D721Med (cell line): ENCODE results near the gene ACTR6.

Experiments used
- DNase-seq: peaks from one replicate; pipeline ENCODE4 v3.0.0; 2011; ENCODE audit warnings: low spot score; ENCODE audit not compliant: insufficient read length
- FAIRE-seq: peaks from 2 replicates; lab custom pipeline; 2011; peaks lifted over from hg19 to GRCh38; lab: Jason Lieb, UNC
- TF ChIP-seq, protein P1 (sequence below): IDR thresholded peaks from 2 replicates; pipeline ENCODE4 v1.5.1; 2012; ENCODE audit warnings: mild to moderate bottlenecking, control low read depth; ENCODE audit not compliant: insufficient read depth; ENCODE audit errors: missing control alignments

The ACTR6 gene

DNA sequence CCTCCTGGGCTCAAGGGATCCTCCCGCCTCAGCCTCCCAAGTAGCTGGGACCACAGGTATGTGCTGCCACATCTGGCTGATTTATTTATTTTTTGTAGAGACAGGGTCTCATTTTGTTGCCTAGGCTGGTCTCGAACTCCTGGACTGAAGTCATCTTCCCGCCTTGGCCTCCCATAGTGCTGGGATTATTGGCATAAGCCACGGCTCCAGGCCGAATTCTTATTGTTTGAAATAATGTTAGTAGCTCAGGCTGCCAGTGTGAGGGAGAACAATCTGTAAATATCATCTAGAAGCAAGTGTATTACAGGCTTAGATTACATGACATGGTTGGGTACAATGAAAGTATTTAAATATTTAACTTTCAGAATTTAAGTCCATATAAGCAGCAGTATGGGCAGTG, 8.2 kb downstream of the ACTR6 start:
- TF ChIP-seq, protein P1, sequence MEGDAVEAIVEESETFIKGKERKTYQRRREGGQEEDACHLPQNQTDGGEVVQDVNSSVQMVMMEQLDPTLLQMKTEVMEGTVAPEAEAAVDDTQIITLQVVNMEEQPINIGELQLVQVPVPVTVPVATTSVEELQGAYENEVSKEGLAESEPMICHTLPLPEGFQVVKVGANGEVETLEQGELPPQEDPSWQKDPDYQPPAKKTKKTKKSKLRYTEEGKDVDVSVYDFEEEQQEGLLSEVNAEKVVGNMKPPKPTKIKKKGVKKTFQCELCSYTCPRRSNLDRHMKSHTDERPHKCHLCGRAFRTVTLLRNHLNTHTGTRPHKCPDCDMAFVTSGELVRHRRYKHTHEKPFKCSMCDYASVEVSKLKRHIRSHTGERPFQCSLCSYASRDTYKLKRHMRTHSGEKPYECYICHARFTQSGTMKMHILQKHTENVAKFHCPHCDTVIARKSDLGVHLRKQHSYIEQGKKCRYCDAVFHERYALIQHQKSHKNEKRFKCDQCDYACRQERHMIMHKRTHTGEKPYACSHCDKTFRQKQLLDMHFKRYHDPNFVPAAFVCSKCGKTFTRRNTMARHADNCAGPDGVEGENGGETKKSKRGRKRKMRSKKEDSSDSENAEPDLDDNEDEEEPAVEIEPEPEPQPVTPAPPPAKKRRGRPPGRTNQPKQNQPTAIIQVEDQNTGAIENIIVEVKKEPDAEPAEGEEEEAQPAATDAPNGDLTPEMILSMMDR: no peak
- no peak for FAIRE-seq
- DNase-seq: no peak

DNA sequence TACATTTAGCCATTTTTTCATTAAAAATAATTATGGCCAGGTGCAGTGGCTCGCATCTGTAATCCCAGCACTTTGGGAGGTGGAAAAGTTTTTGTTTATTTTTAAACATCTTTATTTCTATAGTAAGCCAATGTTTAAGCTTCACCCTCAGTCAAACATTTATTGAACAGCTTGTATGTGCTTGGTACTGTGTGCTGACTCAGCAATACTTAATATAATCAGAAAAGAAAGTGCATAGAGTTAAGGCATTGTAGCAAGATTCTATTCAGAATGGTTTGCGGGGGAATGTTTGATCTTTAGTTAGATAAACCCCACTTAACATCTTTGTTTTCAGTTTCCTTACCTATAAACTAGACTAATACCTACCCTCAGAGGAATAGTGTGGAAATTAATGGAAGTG, 11.1 kb downstream of the ACTR6 start:
- DNase-seq: no peak
- FAIRE-seq: no peak
- TF ChIP-seq, protein P1: no peak

DNA sequence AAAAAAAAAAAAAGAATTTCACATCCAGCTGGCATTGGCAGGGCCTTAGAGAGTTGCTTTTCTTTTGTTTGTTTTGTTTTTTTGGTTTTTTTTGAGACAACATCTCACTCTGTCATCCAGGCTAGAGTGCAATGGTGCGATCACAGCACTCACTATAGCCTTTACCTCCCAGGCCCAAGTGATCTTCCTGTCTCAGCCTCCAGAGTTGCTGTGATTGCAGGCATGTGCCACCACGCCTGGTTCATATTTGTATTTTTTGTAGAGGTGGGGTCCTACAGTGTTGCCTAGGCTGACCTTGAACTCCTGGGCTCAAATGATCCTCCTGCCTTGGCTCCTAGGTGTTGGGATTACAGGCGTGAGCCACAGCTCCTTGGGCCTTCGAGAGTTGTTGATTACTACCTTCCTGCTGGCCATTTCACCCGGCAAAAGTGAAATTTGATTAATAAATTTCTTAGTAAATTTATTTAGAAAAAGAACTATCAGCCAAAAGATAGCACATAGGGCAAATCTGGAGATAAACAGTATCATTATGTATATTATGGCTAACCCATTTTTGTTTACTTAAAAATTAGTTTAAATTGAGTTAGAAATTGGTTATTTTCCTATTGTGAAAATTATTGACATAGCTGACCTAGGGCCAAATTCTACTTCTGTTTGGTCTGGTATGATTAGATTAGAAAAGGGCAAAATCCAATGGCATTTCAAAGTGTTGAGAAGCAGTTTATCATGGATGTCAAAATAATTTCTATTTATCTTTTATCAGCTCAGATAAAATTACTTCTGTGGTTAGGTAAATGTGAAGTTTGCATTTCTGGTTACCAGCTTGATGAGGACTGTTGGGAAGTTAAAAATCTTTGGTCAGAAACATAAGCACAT, 12.6 kb downstream of the ACTR6 start:
- DNase-seq (no peak), FAIRE-seq (no peak)
- TF ChIP-seq, protein P1: no peak

DNA sequence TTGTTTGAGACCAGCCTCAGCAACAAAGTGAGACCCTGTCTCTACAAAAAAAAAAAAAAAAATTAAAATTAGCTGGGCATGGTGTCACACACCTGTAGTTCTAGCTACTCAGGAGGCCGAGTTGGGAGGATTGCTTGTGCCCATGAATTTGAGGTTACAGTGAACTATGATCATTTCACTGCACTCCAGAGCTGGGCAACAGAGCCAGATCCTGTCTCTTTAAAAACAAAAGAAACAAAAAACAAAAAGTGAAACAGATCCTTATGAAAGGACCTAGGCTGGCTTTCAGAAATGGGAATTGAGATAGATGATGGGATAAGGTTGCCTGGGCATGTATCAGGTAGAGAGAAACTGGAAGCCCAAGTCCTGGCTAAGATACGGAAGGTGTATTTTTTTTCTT, 13.9 kb downstream of the ACTR6 start:
- no peak for FAIRE-seq
- TF ChIP-seq, protein P1: no peak

DNA sequence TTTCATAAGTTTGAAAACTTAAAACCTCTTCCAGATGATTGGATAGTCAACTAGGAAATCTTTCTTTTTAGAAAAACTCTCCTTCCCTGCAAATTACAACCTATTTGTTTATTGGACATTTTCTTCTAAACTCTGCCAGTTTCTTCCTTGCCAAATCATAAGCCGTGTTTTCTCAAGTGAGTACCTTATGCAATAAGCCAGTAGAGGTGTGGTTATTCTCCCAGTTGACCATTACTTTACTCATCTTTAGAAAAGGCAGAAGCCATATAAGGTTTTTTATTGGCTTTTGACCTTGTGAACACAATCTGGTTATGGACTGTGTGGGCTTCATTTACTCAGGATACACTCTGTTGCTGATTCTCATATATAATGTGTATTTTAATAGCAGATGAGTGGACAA, 14.6 kb downstream of the ACTR6 start:
- TF ChIP-seq, protein P1: no peak
- FAIRE-seq (no peak), DNase-seq (no peak)

More for the DNA sequence above, 13.9 kb downstream of the ACTR6 start:
- no peak for DNase-seq

DNA sequence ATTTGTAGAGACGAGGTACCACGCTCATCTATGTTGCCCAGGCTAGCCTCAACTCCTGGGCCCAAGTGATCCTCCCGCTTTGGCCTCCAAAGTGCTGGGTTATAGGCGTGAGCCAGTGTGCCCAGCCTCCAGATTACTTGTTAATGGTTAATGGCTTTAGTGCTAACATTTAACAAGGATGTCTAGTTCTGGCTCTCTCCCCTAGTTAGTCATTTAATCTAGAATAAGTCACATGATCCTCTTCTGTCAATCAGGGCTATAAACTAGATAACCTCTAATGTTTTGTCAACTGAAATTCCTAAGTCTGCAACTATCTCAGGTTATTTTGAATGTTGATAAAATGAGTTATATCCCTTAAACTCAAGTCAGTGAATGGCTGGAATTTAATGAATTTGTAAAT, 15.7 kb downstream of the ACTR6 start:
- no peak for FAIRE-seq
- no peak for DNase-seq
- TF ChIP-seq, protein P1: no peak
